ENCODE measurements around the gene KLHL29.

DNA sequence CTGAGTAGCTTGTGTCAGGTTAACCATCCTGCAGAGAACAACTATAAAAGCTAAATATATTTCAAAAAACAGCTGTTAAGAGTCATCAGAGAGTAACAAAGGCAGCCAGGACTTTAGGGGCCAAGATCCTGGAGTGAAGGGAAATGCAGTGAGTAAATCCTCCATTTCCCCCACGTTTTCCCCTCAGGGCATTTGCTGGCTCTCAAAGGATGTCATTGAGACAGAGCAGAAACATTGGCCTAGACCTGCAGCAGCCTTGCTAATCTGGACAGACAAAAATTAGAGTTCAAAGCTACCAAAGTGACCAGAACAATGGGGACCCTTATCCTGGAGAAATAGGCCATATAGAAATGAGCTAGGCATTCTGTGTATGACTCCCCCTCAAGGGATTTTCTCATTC is 21.1 kb upstream of the KLHL29 start:
- TF ChIP-seq, protein P1, sequence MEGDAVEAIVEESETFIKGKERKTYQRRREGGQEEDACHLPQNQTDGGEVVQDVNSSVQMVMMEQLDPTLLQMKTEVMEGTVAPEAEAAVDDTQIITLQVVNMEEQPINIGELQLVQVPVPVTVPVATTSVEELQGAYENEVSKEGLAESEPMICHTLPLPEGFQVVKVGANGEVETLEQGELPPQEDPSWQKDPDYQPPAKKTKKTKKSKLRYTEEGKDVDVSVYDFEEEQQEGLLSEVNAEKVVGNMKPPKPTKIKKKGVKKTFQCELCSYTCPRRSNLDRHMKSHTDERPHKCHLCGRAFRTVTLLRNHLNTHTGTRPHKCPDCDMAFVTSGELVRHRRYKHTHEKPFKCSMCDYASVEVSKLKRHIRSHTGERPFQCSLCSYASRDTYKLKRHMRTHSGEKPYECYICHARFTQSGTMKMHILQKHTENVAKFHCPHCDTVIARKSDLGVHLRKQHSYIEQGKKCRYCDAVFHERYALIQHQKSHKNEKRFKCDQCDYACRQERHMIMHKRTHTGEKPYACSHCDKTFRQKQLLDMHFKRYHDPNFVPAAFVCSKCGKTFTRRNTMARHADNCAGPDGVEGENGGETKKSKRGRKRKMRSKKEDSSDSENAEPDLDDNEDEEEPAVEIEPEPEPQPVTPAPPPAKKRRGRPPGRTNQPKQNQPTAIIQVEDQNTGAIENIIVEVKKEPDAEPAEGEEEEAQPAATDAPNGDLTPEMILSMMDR (conservative IDR thresholded peaks at IDR 0.05; ENCODE audit: low read length), result no peak
- TF ChIP-seq EZH2phosphoT487 (IDR thresholded peaks at IDR 0.05; ENCODE audit: borderline replicate concordance), result no peak

All from Loucy (cell line).